Kidney epithelial cell (primary cell): ENCODE data around the gene PLEKHH3. TPM values are rescaled to one million over a fixed set of nuclear protein-coding genes. Genes with fewer than 3 reads are reported as not detected.

Source experiments
- DNase-seq: peaks from one replicate; pipeline ENCODE4 v3.0.0-alpha.2; 2010; ENCODE audit warnings: low read depth
- H3K27me3 ChIP-seq: 2 replicates; pipeline ENCODE4 v1.6.0; 2011; ENCODE audit warnings: low read length; ENCODE audit not compliant: control insufficient read depth, insufficient read depth
- H3K36me3 ChIP-seq: 2 replicates; pipeline ENCODE4 v1.5.1; 2011; ENCODE audit warnings: low read length; ENCODE audit not compliant: control insufficient read depth, insufficient read depth
- H3K4me3 ChIP-seq: 2 replicates; pipeline ENCODE4 v1.5.1; 2011; ENCODE audit warnings: low read depth, mild to moderate bottlenecking, control low read depth, low read length
- CTCF ChIP-seq: IDR thresholded peaks from 2 replicates; pipeline ENCODE4 v1.5.1; 2011; ENCODE audit warnings: mild to moderate bottlenecking, moderate library complexity, low read length, control low read depth, inconsistent platforms; ENCODE audit not compliant: insufficient read depth, poor library complexity, severe bottlenecking
- total RNA-seq: library from RNA; depleted of rRNA; stranded (reverse); fragments of >200 nt; gene quantifications from 2 replicates; pipeline ENCODE4 v1.2.3, GENCODE V29; 2015

PLEKHH3 gene
- total RNA-seq, 1 donor from 2014 or later = 11.2 TPM

DNA sequence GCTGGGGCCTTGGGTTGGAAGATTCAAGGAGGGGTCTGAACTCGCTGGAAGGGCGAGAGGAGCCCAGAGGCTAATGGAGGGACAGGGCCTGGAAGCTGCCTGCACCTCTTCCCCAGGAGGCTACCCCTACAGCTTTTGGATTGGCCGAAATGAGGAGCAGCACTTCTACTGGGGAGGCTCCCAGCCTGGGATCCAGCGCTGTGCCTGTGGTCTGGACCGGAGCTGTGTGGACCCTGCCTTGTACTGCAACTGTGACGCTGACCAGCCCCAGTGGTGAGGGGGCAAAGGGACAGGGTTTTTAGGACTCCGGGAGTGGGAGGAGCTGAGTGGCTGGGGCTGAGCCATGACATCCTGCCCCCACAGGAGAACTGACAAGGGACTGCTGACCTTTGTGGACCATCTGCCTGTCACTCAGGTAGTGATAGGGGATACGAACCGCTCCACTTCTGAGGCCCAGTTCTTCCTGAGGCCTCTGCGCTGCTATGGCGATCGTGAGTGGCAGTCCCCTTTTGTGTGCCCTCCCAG lies 14.3 kb upstream of the PLEKHH3 start:
- DNase-seq = no peak
- Histone ChIP-seq H3K27me3 (peaks cover 3% of the 10 kb centered on the region), H3K4me3 (no peak overlapping the region), H3K36me3 (peaks cover 2% of the 10 kb centered on the region)
- no peak for TF ChIP-seq CTCF

DNA sequence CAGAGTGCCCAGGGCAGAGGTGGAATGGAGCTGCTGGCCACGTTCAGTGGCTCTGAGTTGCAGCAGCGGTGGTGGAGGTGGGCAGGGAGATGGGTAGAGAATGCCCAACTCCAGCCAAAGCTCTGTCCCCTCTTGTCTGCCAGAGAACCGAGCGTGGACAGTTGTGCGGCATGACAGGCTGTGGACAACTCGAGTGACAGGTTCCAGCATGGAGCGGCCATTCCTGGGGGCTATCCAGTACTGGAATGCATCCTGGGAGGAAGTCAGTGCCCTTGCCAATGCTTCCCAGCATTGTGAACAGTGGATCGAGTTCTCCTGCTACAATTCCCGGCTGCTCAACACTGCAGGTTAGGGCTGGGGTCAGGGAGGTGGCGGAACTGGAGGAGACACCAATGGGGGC lies 13.8 kb upstream of the PLEKHH3 start:
- DNase-seq = no peak
- H3K4me3 ChIP-seq = no peak overlapping the region
- no peak for TF ChIP-seq CTCF
- peaks cover 3% of the 10 kb centered on the region for H3K27me3 ChIP-seq
- H3K36me3 ChIP-seq = peaks cover 2% of the 10 kb centered on the region

GRCh38 chr17:42687707-42688320 lies 11.0 kb upstream of the PLEKHH3 start:
- Histone ChIP-seq H3K36me3 (no peaks in the 10 kb centered on the region), H3K4me3 (no peak overlapping the region), H3K27me3 (peaks cover 13% of the 10 kb centered on the region)
- no peak for TF ChIP-seq CTCF
- no peak for DNase-seq

GRCh38 chr17:42686520-42687128 lies 9.8 kb upstream of the PLEKHH3 start:
- Histone ChIP-seq H3K36me3 (no peaks in the 10 kb centered on the region), H3K27me3 (peaks cover 13% of the 10 kb centered on the region), H3K4me3 (no peak overlapping the region)
- DNase-seq = no peak
- TF ChIP-seq CTCF = no peak

DNA sequence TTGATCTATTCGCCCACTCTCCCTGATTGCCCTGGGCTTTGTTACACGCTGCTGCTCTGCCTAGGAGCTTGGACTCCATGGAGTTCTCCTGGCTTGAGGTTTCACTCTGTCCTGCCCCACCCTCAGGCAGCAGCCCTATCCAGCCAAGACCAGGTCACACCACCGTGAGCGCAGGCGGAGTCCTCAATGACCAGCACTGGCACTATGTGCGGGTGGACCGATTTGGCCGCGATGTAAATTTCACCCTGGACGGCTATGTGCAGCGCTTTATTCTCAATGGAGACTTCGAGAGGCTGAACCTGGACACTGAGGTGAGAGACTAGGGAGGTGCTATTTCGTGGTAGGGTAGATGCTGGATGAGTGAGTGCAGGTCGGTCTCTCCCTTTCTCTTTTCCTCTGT lies 9.0 kb upstream of the PLEKHH3 start:
- Histone ChIP-seq H3K36me3 (no peaks in the 10 kb centered on the region), H3K27me3 (peaks cover 13% of the 10 kb centered on the region), H3K4me3 (no peak overlapping the region)
- no peak for DNase-seq
- no peak for TF ChIP-seq CTCF
